Hepatic stellate cell (primary cell): Measurements from ENCODE around the gene CCP110.

Experiments used
- DNase-seq: peaks from one replicate; pipeline ENCODE4 v3.0.0; 2011; ENCODE audit warnings: low spot score

CCP110 gene

DNA sequence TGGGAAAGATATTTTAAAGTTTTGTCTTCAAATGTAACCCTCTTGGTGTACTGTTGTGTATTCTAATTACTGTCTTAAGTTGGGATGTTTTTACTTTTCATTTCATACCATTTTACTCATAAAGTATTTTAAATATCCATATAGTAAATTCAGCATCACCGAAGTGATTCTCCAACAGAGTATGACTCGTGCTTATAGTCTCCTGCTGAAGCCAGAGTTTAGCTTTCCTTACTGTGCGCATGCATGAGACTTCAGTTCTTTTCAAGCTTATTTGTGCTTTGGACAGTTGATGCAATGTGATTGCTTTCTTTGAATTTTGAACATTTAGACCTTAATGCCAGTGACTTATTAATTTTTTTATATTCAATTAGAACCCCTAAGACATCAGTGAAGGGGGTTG lies 24.4 kb downstream of the CCP110 start:
- DNase-seq: no peak

DNA sequence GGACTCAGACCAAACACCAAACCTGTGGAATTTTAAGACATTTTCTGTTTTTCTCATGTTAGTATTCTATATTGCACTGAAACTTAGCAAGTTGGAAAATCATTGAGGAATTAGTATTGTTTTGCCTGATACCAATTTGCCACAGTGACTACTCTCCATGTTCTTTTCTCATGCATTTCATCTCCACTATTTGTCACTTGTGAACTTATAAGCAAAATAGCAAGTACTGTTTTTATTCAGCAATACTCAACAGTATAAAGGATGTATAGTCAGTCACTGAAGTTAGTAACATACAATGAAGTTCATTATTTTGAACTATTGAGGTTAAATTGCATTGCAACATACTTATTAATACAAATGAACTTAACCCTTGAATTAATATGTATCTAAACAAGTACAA lies 25.9 kb downstream of the CCP110 start:
- no peak for DNase-seq

DNA sequence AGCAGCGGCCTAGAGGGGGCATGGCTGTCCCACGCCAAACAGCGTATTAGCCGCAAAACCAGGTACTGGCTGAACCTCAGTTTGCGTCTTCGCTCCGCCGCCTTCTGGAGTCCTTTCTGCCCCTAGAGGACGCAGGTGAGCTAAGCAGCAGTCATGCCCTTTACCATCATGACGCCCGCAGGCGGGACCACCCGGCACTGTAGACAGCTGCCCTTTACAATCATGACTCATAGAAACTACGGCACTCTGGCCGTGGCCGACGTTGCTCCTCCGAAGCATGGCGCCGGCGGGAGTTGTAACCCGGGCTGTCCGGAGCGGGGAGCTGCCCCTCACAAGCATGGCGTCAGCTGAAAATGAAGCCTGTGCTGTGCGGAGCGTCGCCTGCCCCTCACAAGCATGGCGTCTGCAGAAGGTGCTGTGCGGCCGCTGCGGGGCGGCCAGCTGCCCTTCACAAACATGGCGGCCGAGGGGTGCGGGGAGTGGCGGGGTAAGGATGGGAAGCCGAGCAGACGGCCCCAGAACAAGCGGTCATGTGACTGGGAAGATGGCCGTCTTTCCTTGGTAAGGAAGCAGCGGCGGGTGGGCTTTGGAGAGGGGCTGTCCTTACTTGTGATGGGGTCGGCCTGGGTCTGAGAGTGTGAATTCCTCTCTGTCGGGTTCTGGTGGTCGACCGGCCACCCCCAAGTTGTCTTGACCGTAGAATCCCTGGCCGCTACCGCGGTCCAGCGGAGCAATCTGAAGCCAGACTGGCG lies 31.6 kb downstream of the CCP110 start, which contains the start of gene VPS35L:
VPS35L (plus strand) TSS at position 518 of the 752 bp plus-strand sequence; CDS start at position 545, 27 bp downstream.
- peak; percentile 95 for DNase-seq

DNA sequence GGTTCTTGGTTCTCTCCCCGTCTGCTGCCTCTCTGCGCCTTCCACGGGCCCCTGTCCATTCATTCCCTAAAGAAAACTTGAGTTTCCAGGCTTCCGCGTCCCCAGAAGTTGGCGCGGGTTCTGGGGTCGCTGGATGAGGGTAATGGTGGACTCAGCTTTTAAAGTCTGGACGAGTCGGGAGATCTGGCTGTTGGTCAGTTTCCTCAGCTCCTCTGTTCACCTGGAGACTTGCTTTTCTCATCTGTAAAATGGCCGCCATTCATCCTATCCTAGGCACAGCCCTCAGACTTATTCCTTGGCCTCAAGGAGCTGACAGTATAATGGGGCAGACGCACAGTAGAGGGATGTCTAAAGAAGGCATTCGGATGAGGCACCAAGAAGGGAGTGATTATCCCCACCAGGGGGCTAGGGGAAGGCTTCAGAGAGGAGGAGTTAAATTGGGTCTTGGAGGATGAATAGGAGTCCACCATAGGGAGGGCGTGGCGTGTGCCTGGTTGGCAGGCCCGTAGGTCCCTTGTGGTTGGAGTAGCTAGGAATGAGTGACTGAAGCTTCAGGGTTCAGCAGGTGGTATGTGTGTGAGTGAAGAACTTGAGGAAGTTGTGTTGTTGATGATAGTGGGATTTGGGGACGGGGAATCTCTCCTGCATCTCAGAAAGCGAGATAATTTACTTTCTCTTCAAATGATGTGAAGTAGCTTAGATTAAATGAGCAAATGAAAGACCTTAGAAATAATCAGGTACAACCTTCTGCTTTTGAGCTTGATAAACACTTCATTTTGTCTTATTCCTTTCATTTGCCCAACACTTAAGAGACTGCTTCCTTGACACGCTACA lies 32.4 kb downstream of the CCP110 start:
- peak; percentile 17 for DNase-seq

DNA sequence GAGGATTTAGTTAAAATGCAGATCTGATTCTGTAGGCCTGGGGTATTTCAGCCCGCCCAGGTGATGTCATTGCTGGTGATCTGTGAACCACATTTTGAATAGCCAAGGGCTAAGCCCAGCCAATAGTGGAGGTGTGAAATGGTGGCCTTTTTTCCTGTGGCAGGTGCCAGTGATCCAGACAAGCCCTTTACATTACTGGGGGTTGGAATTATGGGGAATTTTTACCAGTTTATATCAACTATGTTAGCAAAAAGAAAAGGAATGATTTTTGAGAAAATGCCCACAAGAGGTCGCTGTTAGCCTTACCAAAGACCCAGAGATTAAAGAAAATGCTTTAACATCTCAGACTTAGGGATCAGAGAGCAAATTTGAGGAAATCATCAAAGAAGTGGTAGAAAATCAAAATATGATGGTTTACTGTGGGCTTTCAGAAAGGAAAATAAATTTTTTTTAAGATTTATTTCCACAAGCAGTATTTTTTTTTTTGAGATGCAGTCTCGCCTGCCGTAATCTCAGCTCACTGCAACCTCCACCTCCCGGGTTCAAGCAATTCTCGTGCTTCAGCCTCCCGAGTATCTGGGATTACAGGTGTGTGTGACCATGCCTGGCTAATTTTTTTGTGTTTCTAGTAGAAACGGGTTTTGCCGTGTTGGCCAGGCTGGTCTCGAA lies 35.6 kb downstream of the CCP110 start:
- DNase-seq: peak; percentile 40

DNA sequence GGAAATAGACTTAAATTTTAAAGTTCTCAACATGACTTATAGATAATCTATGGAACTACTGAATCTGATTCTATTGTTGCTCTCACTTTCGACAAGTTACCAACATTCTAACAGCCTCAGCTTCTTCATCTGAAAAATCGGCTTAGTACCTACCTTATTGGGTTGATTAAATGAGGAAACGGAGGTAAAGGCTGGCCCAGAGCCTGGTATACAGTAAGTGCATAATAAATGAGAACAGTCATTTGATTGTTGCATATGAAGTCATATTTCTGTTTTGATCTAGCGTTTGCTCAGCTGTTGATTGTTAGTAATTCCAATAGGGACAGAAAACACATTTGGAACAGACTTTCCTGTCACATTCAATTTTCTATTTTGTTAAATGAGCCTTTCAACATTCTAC lies 36.3 kb downstream of the CCP110 start:
- DNase-seq: no peak

DNA sequence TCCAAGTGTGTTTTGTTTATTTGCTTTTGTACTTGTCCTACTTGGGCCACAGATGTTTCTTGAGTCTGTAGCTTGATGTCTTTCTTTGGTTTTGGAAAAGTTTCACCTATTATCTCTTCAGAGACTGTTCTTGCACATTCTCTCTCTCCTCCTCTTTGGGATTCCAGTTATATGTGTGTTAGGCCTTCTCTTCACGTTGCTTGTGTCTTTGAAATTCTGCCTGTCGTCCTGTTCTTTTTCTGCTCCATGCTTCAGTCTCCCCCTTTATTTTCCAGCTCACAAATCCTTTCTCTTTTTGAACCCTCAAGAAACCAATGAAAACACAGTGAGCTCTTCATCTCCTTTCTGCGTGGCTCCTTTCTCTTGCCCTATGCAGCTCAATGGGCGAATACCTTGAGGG lies 39.6 kb downstream of the CCP110 start:
- no peak for DNase-seq

DNA sequence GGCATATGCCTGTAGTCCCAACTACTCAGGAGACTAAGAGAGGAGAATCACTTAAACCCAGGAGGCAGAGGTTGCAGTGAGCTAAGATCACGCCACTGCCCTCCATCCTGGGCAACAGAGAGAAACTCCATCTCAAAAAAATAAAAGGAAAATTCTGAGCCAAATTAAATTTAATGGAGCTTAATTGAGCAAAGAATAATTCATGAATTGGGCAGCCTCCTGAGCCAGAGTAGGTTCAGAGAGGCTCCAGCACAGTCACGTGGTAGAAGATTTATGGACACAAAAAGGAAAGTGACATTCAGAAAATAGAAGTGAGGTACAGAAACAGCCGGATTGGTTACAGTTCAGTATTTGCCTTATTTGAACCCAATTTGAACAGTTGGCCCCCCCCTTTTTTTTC lies 42.6 kb downstream of the CCP110 start:
- no peak for DNase-seq

DNA sequence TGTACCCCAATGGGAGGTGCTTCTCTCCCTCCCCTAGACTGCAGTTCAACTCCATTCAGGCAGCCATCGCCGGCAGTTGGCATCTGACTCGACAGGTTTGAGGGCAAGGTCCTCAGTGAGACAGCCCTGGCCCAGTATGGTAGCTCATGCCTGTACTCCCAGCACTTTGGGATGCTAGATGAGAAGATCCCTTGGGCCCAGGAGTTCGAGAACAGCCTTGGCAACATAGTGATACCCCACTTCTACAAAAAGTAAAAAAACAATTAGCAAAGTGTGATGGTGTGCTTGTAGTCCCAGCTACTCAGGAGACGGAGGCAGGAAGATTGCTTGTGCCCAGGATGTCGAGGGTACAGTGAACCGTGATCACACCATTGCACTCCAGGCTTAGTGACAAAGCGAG lies 43.8 kb downstream of the CCP110 start:
- DNase-seq: no peak

DNA sequence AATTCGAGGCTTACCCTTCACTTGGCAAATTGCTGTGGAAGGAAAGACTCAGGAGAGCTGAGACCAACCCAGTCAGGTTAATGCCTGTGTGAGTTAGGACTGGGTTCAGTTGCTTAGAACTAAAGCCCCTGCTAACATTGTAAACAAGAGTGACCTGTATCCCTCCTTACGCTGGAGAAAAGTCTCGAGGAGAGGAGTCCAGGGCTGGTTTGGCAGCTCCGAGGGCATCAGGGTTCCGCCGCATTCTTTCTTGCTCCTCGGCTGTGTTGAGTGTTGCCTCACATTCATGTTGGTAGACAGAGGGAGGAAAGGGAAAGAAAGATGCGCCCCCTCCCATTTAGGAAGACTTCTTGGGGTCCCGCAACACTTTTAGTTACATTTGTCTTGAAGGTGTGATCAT lies 50.3 kb downstream of the CCP110 start:
- no peak for DNase-seq

DNA sequence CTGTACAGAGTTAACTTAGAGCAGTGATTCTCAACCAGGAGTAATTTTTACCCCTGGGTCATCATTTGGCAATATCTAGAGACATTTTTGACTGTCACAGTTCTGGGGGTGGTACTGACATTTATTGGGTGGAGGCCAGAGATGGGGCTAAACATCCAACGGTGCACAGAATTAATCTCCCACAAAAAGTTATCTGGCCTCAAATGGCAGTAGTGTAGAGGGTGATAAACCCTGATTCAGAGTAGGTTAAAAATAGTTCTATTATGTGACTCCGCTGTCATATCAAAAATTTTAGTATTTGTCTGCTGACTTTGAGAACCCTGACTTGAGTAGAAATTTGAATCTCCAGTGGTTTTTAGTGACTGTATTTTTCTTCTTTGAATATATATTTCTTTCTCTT lies 50.9 kb downstream of the CCP110 start:
- no peak for DNase-seq

DNA sequence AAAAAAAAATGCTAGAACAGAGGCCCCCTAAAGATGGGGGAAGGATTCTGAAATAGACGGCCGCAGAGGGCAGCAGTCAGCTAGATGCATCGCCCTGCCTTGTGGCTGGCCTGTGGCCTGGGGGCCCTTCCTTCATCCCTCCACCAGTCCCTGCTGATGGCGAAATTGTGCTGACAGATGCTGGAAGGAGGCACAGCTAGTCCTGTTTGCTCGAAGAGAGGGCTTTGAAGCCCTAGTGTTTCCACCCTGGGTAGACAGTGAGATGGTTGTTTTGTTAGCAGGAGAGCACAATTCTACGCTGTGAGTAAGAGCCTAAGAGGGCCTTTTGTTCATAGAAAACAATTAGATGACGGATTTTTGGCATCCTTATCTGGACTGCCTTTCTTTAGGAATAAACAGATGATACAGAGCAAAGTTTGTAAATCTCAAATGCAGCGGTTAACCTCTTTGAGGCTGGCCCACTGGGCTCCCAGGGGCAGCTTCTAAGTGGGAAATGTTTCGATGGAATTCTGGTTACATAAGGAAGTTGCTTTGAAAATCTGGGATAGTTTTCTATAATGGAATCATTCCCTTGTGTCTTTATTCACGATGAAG lies 54.7 kb downstream of the CCP110 start:
- DNase-seq: no peak

DNA sequence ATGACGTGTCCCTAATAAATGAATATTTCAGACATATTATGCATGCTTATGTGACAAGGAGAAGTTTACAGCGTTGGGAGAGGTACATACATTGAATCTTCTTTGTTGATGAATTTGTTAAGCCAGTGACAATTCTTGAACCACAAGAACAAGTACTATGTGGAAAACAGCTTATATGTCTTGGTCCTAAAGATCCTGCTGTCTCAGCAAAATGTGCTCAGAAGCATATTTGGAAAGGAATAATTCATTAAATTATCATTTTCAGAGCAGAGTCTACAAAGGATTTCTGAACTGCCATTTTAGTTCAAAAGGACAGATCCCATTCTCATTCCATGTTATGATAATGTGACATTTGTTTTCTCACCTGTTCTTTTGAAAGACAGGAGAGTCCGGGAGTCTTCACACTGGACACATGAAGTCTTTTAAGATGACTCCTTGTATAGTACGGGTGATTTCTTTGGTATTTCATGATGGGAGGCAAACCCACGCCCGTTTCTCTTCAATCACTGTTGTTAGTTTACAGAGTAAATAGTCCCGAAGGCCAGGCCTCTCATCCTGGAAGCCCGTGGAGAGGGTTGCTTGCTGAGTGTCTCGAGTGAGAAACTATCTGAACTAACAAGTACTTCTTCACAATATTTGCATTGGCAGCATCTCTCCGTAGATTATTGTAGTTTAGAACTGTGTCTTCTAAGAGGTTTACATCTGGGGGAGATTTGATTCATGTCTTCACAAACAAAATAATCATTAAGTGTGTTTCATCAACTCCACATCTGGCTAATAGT lies 58.5 kb downstream of the CCP110 start:
- no peak for DNase-seq

DNA sequence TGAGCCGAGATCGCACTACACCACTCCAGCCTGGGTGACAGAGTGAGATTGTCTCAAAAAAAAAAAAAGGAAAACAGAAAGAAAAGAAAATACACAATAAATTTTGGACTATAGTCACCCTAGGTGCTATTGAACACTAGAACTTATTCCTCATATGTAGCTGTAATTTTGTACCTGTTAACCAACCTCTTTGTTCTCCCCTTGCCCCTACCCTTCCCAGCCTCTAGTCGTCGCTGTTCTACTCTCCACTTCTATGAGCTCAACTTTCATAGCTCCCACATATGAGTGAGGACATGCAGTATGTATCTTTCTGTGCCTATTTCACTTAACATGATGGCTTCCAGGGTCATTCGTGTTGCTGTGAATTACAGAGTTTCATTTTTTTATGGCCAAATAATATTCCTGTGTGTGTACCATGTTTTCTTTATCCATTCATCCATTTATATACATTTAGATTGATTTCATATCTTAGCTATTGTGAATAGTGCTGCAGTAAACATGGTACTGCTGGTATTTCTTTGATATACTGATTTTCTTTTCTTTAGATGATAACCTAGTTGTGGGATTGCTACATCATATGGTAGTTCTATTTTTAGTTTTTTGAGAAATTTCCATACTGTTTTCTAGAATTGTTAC lies 60.0 kb downstream of the CCP110 start:
- no peak for DNase-seq

DNA sequence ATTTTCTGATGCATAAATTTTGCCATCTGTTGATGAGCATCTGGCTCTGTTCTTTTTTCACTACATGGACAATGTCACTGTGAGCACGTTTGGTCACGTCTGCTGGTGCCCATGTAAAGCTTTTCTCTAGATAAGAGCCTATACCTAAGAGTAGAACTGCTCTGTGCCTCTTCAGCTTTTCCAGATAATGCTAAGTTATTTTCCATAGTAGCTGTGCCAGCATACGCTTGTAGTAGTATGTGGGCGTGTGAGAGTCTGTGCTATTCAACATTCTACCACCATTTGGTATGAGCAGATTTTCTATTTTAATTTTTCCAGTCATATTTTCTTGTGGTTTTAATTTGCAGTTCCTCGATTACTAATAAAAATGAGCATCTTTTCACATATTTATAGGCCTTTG lies 64.9 kb downstream of the CCP110 start:
- no peak for DNase-seq

DNA sequence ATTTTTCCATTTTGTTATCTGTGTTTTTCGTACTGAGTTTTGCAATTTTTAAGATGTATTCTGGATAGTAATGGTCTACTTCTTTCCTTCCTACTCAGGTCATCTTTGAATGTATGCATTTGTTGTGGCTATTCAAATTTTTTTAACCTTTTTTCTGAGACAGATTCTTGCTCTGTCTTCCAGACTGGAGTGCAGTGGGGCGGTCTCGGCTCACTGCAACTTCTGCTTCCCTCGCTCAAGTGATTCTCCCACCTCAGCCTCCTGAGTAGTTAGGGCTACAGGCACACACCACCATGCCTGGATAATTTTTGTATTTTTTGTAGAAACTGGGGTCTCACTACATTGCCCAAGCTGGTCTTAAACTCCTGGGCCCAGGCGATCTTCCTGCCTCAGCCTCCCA lies 65.4 kb downstream of the CCP110 start:
- DNase-seq: no peak

DNA sequence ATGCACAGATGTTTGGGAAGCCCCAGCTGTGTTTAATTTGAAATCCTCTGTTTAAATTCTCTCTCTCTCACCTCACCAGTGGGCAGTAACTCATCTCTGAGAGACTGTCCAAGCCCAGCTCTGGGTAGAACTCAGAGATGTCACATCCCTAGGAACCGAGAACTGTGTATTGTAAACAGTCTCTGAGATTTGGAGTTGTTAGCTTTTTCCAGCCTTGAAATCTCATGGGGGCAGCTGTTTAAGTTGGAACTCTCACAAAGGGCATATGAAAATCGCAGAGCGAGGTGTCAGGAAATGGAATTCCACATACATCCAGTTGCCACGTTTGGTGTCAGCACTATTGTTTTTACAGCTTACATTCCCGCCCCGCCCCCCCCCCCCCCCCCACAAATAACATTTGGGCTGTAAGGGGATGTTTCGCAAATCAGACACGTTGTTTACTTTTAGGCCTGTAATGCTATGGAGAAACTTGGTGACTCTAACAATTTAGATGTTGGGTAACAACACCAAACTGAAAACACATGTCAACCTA lies 66.1 kb downstream of the CCP110 start:
- DNase-seq: no peak

DNA sequence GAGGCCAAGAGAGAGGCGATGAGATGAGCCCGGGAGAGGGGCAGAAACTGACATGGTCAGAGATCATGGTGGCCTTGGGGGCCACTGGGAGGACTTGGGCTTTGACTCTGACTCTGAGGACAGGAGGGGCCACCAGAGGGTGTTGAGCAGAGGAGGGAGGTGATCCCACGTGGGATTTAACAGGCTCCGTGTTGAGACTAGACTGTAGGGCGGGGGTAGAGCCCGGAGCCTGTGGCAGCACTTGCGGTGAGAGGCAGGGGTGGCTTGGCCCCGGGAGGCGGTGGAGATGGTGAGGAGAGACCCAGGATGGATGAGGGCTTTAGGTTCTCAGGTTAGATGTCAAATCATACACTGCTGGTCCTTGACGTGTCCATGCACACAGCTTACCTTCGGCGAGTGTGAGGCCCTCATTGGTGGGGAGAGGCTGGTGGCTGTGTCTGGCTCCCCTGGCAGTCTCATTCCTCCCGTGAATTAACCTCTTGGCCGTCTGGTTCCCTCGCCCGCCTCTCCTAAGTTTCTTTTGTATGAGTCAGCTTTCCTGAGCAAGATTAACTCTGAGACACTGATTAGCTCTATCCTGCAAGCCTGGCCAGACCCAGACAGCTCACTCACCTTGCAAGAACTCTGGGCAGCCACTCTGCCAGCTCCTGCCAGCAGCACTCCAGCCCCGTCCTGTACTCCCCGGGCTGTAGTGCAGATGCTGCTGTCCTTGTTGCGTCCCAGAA lies 71.5 kb downstream of the CCP110 start:
- peak; percentile 71 for DNase-seq

DNA sequence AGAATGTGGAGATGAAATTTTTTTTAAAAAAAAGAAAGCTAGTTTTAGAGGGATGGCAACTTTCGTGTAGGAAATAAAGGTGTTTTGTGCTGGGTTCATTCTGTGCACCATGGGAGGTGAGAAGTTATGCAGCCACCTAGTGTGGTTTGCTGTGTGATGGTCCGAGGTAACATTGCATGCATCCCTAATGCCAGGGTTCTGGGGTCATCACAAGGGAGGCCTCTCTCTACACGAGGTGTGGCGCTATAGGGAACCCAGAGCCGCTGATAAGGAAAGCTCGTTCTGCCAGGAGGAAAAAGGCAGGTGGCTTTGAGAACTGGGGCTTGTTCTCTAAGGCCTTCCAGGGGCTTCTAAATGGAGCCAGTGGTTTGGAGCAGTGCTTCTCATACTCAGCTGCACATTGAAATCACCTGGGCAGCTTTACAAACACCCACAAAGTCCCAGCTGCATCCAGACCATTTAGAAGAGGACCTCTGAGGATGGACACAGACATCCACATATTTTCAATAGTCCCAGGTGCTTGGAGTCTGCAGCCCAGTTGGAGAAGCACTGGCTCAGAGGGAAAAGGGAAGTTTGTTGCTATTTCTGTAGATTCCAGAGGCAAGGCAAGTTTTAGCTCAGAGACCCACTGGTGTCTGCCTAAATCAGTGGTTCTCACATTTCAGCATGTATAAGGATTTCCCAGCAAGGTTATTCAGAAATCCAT lies 75.2 kb downstream of the CCP110 start:
- no peak for DNase-seq
